Measurements from ENCODE around the gene HIGD2B. TPM values are rescaled to one million over a fixed set of nuclear protein-coding genes. Genes with fewer than 3 reads are reported as not detected.
A peak's percentile ranks its signal among the peaks of the same experiment; 100 is the strongest.
"Not testable (repeated sequence)": the region's sequence is repeated elsewhere in the genome, so short reads cannot be mapped to it uniquely, and the experiment has no call there.

Gene HIGD2B
- total RNA-seq, 2 donors from 2014 or later, result not detected

DNA sequence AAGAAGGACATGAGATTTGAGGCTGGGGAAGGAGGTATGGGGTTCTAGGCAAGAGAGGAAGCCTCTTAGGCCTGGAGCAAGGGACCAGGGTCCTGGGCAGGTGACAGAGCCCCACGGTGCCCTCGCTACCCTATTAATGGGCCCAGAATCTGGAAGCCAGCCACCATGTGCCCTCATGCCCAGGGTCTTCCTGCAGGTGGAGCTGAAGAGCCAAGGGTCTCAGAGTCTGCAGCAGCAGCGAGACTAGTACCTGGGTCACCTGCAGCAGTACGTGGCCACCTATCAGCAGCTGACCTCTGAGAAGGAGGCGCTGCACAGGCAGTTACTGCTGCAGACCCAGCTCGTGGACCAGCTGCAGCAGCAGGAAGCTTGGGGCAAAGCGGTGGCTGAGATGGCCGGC is 22.1 kb downstream of the HIGD2B start:
- H3K36me3 Mint-ChIP-seq (ENCODE audit: low read depth); H3K27ac Mint-ChIP-seq; H3K27me3 Mint-ChIP-seq (ENCODE audit: insufficient read depth); H3K4me1 ChIP-seq (ENCODE audit: control insufficient read depth, insufficient read depth, low read length); H3K27ac ChIP-seq (ENCODE audit: low read depth, low read length); H3K9me3 Mint-ChIP-seq; H3K27me3 ChIP-seq (ENCODE audit: control insufficient read depth, insufficient read depth, low read length, poor library complexity, severe bottlenecking); H3K9me3 ChIP-seq (ENCODE audit: control insufficient read depth, low read length); H3K4me1 Mint-ChIP-seq; H3K36me3 ChIP-seq (ENCODE audit: control insufficient read depth, insufficient read depth, low read length); H3K4me3 Mint-ChIP-seq; H3K4me3 ChIP-seq (ENCODE audit: low read length); H3K9ac ChIP-seq (ENCODE audit: extremely low read depth, low read length, poor library complexity, severe bottlenecking); DNase-seq: not testable (repeated sequence)
- TF ChIP-seq, protein P1, sequence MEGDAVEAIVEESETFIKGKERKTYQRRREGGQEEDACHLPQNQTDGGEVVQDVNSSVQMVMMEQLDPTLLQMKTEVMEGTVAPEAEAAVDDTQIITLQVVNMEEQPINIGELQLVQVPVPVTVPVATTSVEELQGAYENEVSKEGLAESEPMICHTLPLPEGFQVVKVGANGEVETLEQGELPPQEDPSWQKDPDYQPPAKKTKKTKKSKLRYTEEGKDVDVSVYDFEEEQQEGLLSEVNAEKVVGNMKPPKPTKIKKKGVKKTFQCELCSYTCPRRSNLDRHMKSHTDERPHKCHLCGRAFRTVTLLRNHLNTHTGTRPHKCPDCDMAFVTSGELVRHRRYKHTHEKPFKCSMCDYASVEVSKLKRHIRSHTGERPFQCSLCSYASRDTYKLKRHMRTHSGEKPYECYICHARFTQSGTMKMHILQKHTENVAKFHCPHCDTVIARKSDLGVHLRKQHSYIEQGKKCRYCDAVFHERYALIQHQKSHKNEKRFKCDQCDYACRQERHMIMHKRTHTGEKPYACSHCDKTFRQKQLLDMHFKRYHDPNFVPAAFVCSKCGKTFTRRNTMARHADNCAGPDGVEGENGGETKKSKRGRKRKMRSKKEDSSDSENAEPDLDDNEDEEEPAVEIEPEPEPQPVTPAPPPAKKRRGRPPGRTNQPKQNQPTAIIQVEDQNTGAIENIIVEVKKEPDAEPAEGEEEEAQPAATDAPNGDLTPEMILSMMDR (conservative IDR thresholded peaks at IDR 0.05), result peak; percentile 33
- WGBS, 2 experiments (ENCODE audit: insufficient coverage in 1 of 2, insufficient read length in 1 of 2), result 87 to 100% methylated on average over 1 to 3 of the region's 8 CpGs

- H3K4me1 ChIP-seq (ENCODE audit: control insufficient read depth, insufficient read depth, low read length); DNase-seq; H3K27ac Mint-ChIP-seq; H3K9me3 ChIP-seq (ENCODE audit: control insufficient read depth, low read length); H3K4me3 ChIP-seq (ENCODE audit: low read length); H3K4me1 Mint-ChIP-seq; H3K9me3 Mint-ChIP-seq; H3K27ac ChIP-seq (ENCODE audit: low read depth, low read length); H3K36me3 ChIP-seq (ENCODE audit: control insufficient read depth, insufficient read depth, low read length); H3K36me3 Mint-ChIP-seq (ENCODE audit: low read depth); H3K27me3 ChIP-seq (ENCODE audit: control insufficient read depth, insufficient read depth, low read length, poor library complexity, severe bottlenecking); H3K4me3 Mint-ChIP-seq; H3K27me3 Mint-ChIP-seq (ENCODE audit: insufficient read depth); H3K9ac ChIP-seq (ENCODE audit: extremely low read depth, low read length, poor library complexity, severe bottlenecking): not testable (repeated sequence)
- 86% methylated on average over 4 of the region's 10 CpGs; no CpG with 5 or more reads in 1 of the 2 experiments for WGBS, 2 experiments (ENCODE audit: insufficient coverage in 1 of 2, insufficient read length in 1 of 2)
Observed at GRCh38 chr15:72661081-72661480, 24.9 kb downstream of the HIGD2B start.

DNA sequence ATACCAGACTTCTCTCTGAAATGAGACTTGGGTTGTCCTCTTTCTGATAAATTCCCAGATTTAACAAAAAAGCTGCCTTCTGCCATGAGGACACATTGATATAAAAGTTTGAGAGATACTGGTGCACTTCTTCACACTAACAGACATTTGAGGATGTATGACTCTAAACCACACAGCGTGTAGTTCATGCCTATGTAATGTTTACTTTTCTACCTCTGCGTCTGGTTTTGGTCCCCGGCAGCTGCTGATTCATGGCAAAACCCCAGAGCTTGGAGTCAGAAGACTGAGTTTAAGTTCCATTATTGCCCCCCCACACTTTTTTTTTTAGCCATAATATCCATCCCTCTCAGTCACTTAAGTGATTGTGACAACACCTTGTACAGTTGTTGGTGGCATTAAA is 30.0 kb downstream of the HIGD2B start:
- H3K27ac Mint-ChIP-seq; H3K27me3 Mint-ChIP-seq (ENCODE audit: insufficient read depth); H3K9me3 Mint-ChIP-seq; DNase-seq; H3K9ac ChIP-seq (ENCODE audit: extremely low read depth, low read length, poor library complexity, severe bottlenecking); H3K36me3 Mint-ChIP-seq (ENCODE audit: low read depth); H3K4me1 Mint-ChIP-seq; H3K36me3 ChIP-seq (ENCODE audit: control insufficient read depth, insufficient read depth, low read length); H3K9me3 ChIP-seq (ENCODE audit: control insufficient read depth, low read length); H3K4me3 ChIP-seq (ENCODE audit: low read length); H3K4me3 Mint-ChIP-seq; H3K4me1 ChIP-seq (ENCODE audit: control insufficient read depth, insufficient read depth, low read length); H3K27me3 ChIP-seq (ENCODE audit: control insufficient read depth, insufficient read depth, low read length, poor library complexity, severe bottlenecking); H3K27ac ChIP-seq (ENCODE audit: low read depth, low read length): not testable (repeated sequence)
- no CpG with 5 or more reads among the region's 3 CpGs for WGBS, 2 experiments (ENCODE audit: insufficient coverage in 1 of 2, insufficient read length in 1 of 2)

DNA sequence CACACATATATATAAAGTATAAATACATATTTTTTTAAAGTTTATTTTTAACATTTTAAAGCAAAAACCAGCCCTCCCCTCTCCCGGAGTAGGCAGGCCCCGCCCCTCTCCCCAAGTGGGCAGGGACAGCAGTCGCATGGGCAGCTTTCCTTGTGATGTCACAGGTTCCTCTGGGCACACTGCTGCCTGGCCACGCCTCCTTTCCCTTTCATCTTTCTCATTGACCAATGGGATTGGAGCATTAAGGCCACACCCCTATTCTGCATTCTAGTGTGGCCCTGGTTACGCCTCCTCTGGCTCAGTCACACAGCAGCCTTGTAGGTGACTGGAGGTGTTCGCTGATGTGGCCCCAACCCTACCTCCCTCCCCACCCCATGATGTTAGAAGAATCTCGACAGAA is 31.6 kb downstream of the HIGD2B start, which contains the start of gene GOLGA6B:
Gene GOLGA6B (plus strand): TSS at position 301 of the 400 bp plus-strand sequence. CDS start 41 bp downstream, at position 342.
- not testable (repeated sequence) for H3K4me1 Mint-ChIP-seq; H3K4me3 ChIP-seq (ENCODE audit: low read length); H3K4me3 Mint-ChIP-seq; H3K36me3 Mint-ChIP-seq (ENCODE audit: low read depth); H3K27ac ChIP-seq (ENCODE audit: low read depth, low read length); H3K4me1 ChIP-seq (ENCODE audit: control insufficient read depth, insufficient read depth, low read length); H3K9me3 ChIP-seq (ENCODE audit: control insufficient read depth, low read length); DNase-seq; H3K27me3 ChIP-seq (ENCODE audit: control insufficient read depth, insufficient read depth, low read length, poor library complexity, severe bottlenecking); H3K36me3 ChIP-seq (ENCODE audit: control insufficient read depth, insufficient read depth, low read length); H3K9ac ChIP-seq (ENCODE audit: extremely low read depth, low read length, poor library complexity, severe bottlenecking); H3K27ac Mint-ChIP-seq; H3K9me3 Mint-ChIP-seq; H3K27me3 Mint-ChIP-seq (ENCODE audit: insufficient read depth)
- no CpG with 5 or more reads among the region's 7 CpGs for WGBS, 2 experiments (ENCODE audit: insufficient coverage in 1 of 2, insufficient read length in 1 of 2)

GRCh38 chr15:72648631-72649253 is 37.2 kb downstream of the HIGD2B start:
- DNase-seq; H3K4me3 ChIP-seq (ENCODE audit: low read length); H3K36me3 Mint-ChIP-seq (ENCODE audit: low read depth); H3K9me3 ChIP-seq (ENCODE audit: control insufficient read depth, low read length); H3K27me3 ChIP-seq (ENCODE audit: control insufficient read depth, insufficient read depth, low read length, poor library complexity, severe bottlenecking); H3K4me1 ChIP-seq (ENCODE audit: control insufficient read depth, insufficient read depth, low read length); H3K27me3 Mint-ChIP-seq (ENCODE audit: insufficient read depth); H3K36me3 ChIP-seq (ENCODE audit: control insufficient read depth, insufficient read depth, low read length); H3K9ac ChIP-seq (ENCODE audit: extremely low read depth, low read length, poor library complexity, severe bottlenecking); H3K4me3 Mint-ChIP-seq; H3K27ac ChIP-seq (ENCODE audit: low read depth, low read length); H3K9me3 Mint-ChIP-seq; H3K4me1 Mint-ChIP-seq; H3K27ac Mint-ChIP-seq: not testable (repeated sequence)
- 90% methylated on average over 2 of the region's 10 CpGs; no CpG with 5 or more reads in 1 of the 2 experiments for WGBS, 2 experiments (ENCODE audit: insufficient coverage in 1 of 2, insufficient read length in 1 of 2)

DNA sequence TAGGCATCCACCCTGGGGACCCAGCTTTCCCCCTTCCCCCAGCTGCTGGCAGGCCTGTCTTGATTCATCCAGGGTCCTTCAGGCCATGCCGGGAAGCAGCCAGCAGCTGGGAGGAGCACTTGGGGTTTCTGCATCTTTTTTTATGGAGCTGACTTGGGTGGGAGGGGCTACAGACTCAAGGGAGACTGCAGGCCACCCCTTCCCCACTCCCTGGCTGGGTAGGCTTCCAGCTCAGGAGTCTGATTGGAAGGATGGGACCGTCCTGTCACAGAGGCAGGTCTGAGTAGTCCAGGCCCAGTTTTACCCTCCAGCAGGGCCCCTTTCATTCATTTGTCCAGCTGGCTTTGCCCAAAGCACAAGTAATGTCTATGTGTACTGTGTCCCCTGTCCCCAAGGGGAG is 43.7 kb downstream of the HIGD2B start:
- H3K4me1 Mint-ChIP-seq; DNase-seq; H3K4me3 ChIP-seq (ENCODE audit: low read length); H3K27ac Mint-ChIP-seq; H3K27me3 ChIP-seq (ENCODE audit: control insufficient read depth, insufficient read depth, low read length, poor library complexity, severe bottlenecking); H3K36me3 ChIP-seq (ENCODE audit: control insufficient read depth, insufficient read depth, low read length); H3K9me3 Mint-ChIP-seq; H3K4me3 Mint-ChIP-seq; H3K27me3 Mint-ChIP-seq (ENCODE audit: insufficient read depth); H3K9ac ChIP-seq (ENCODE audit: extremely low read depth, low read length, poor library complexity, severe bottlenecking); H3K27ac ChIP-seq (ENCODE audit: low read depth, low read length); H3K4me1 ChIP-seq (ENCODE audit: control insufficient read depth, insufficient read depth, low read length); H3K9me3 ChIP-seq (ENCODE audit: control insufficient read depth, low read length); H3K36me3 Mint-ChIP-seq (ENCODE audit: low read depth): not testable (repeated sequence)
- WGBS, 2 experiments (ENCODE audit: insufficient coverage in 1 of 2, insufficient read length in 1 of 2), result no CpG with 5 or more reads among the region's 2 CpGs

Measured in endodermal cell (in vitro differentiated cells).